ENCODE measurements around the gene SLC35F3.

SLC35F3 gene

GRCh38 chr1:233912909-233913308 lies 8.4 kb downstream of the SLC35F3 start:
- DNase-seq: no peak

DNA sequence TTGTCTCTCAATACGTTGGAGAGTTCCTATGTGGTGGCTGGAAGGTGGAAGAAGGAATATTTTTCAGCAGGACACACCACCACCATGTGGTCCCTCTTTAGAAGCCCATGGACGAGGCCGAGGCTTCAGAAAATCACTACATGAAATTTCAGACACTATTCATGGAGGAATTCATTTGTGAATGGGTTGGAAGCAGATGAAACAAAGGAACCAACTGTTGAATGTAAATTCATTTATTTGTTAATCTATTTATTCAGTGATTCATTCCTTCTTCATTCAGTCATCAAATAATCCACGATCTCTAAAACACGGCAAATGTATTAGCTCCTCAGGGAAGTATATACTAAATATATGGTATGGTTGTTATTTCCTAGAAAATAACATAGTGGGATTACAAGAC lies 12.2 kb downstream of the SLC35F3 start:
- DNase-seq: no peak

DNA sequence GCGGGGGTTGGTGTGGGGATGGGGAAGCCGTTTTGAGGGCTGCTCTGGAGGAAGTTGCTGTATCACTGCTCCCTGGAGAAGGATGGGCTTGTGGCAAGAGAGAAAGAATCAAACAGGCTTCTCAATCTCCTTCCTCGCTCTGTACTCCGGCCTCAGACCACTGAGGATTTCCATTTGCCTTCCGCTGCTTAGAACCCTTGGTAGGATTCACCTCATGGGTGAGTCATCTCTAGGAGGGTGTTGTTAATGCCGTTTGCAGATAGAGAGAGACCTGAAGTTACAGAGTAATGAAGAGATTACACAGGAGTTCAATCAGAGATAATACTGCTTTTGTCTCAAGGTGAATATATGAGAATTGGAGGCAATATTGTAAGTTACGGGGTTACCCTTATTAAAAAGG lies 15.3 kb downstream of the SLC35F3 start:
- no peak for DNase-seq

GRCh38 chr1:233928123-233928522 lies 23.6 kb downstream of the SLC35F3 start:
- DNase-seq: no peak

GRCh38 chr1:233933339-233933738 lies 28.9 kb downstream of the SLC35F3 start:
- no peak for DNase-seq

DNA sequence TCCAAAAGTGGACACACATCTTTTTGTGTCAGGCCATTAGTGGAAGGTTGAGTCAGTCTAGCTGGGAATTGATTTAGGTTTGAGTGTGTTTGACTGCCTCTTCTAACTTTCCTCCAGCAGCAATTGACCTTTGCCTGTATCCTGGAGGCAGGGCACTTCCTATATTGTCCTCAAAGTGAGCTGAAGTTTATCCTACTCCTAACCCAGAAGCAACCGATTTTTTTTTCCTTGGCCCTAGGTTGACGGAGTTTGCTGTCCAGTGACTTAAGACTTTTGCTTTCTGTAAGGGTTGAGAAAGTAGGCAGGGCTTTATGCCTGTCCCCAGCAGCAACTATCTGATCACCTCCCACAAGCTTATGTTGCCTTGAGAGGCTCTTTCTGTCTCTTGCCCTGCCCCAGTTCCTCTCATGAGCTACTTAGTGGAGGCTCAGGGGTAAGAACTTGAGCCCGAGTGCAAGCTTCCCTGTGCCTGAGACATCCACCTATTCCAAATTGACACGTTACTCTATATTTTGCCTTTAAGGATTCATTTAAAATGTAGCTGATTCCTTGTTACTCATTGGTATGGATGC lies 30.9 kb downstream of the SLC35F3 start:
- DNase-seq: no peak

DNA sequence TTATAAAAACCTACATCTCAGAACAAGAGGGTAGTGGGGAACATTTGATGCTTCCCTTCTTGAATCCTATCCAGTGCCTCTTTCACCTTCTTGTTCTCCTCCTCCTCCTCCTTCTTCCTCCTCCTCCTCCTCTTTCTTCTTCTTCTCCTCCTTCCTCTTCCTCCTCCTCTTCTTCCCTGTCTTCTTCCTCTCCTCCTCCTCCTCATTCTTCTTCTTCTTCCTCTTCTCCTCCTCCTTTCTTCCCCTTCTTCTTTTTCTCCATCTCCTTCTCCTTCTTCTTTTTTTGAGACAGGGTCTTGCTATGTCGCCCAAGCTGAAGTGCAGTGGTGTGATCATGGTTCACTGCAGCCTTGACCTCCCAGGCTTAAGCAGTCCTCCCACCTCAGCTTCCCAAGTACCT lies 31.9 kb downstream of the SLC35F3 start:
- no peak for DNase-seq

DNA sequence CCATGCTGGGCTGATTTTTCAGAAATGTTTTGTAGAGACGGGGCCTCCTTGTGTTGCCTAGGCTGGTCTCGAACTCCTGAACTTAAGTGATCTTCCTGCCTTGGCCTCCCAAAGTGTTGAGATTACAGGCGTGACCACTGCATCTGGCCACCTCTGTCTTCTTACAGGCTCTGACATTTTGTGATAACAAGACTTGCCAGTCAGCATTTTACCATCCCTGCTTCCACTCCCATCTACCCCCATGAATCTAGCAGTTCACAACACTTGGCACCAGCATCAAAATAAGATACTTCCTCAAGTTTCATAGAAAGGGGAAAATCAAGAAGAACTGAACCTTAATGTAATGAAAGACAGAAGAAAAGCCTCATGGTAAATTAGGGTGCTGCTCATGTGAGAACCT lies 32.4 kb downstream of the SLC35F3 start:
- DNase-seq: no peak

DNA sequence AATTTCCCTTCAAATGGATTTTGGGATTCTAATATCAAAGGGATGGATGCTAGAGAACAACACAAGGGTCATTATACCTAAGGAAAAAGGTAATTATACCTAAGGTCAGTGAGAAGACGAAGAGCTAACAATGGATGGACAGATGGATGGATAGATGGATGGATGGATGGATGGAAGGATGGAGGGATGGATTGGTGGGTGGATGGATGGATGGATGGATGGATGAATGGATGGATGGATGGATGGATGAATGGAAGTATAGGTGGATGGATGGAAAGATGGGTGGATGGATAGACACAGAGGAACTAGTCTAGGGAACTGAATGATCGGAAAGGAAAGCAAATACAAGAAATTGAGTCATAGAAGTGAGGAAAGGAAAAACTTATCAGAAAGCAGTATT lies 34.0 kb downstream of the SLC35F3 start:
- DNase-seq: no peak

- no peak for DNase-seq
Measured at GRCh38 chr1:233939451-233939850, 35.0 kb downstream of the SLC35F3 start.

- DNase-seq: no peak
Measured at GRCh38 chr1:233940908-233941307, 36.4 kb downstream of the SLC35F3 start.

- no peak for DNase-seq
Measured at GRCh38 chr1:233944601-233945000, 40.1 kb downstream of the SLC35F3 start.

GRCh38 chr1:233945573-233945972 lies 41.1 kb downstream of the SLC35F3 start:
- no peak for DNase-seq

DNA sequence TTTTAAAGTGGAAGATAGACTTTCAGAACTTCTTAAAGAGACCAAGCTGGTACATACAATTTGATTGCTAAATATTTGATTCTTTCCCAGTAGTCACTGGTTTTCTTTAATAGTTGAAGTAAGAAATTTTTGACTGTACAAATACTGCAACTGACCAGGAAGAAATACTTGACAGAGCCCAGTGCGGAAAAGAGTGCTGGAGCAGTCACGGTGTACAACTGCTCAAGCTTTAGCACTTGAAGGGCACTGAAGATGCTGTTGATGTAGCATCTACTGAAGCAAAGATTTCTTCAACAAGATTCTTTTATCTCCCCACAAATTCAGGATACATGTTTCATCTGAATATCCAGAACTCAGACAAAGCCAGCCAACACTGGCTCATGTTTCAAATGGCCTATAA lies 41.5 kb downstream of the SLC35F3 start:
- no peak for DNase-seq

GRCh38 chr1:233946724-233947123 lies 42.2 kb downstream of the SLC35F3 start:
- DNase-seq: no peak

- no peak for DNase-seq
Measured at GRCh38 chr1:233951804-233952203, 47.3 kb downstream of the SLC35F3 start.

GRCh38 chr1:233957691-233958090 lies 53.2 kb downstream of the SLC35F3 start:
- no peak for DNase-seq

- DNase-seq: no peak
Measured at GRCh38 chr1:233959102-233959501, 54.6 kb downstream of the SLC35F3 start.

- DNase-seq: no peak
Measured at GRCh38 chr1:233959971-233960370, 55.5 kb downstream of the SLC35F3 start.

- no peak for DNase-seq
Measured at GRCh38 chr1:233960386-233960785, 55.9 kb downstream of the SLC35F3 start.

DNA sequence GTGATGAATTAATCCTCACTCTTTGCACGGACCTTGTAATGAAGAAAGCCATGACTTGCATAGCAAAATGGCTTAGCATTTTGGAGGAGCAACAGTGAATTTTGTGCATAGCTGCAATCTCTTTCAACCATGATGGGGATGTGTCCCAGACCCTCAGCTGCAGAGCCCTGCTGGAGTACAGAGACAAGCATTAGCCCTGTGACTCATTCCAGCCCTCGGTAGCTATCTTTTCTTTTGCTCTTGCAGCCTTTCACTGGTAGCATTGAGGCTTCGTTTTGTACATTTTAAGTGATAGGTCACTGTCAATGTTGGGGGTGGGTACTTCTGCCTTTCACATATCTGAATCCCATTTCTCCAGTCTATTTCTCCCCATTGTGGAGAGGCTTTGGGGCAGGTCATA lies 58.4 kb downstream of the SLC35F3 start:
- DNase-seq: no peak

DNA sequence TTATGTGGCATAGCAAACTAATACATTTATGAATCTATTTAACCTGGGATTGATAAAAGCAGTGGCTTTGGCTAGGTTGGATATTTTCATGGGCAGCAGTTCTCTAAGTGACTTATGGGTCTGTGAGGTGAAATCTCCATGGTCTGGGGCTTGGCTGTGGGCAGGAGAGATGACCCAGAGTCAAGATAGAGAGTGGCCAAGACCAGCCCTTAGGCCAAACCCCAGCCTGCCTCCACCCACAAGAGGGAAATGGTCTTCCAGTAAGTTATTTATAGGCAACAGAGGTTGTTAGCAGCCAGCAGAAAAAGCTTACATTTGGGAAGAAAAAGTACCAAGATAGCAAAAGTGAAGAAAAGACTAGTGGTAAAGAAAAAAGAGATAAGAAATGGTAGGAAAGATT lies 61.4 kb downstream of the SLC35F3 start:
- no peak for DNase-seq

DNA sequence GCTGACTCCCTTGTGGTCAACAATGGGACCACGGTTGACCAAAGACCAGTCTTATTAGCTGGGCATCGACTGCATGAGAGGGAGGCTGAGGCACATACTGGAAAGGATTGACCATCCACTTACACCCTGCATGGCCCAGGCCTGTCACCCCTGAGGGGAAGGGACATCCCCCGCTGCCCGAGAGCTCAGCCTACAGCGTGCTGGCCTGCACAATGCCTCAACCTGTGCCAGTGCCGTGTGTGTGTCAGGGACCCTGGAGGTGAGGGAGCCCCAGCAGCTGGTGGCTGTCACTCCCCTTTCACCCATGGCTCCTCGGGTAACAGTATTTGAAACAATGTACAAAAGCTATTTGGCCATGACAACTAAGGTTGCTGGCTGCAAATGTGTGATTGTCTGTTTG lies 67.3 kb downstream of the SLC35F3 start:
- DNase-seq: no peak

DNA sequence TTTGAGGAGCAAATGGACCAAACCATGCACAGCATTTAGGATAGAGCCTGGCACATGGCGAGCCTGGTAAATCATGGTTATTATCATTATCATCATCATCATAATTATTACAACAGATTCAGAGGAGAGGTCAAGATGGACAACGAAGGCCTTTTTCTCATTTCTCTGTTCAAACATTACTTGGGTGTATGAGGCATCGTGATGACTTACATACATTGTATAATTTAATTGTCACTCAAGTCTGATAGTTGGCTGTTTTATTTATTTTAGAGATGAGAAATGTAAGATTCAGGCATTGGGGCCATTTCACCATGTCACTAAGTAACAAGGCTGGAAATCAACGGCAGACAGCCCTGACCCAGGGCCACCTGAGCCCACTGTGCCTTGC lies 68.1 kb downstream of the SLC35F3 start:
- no peak for DNase-seq

DNA sequence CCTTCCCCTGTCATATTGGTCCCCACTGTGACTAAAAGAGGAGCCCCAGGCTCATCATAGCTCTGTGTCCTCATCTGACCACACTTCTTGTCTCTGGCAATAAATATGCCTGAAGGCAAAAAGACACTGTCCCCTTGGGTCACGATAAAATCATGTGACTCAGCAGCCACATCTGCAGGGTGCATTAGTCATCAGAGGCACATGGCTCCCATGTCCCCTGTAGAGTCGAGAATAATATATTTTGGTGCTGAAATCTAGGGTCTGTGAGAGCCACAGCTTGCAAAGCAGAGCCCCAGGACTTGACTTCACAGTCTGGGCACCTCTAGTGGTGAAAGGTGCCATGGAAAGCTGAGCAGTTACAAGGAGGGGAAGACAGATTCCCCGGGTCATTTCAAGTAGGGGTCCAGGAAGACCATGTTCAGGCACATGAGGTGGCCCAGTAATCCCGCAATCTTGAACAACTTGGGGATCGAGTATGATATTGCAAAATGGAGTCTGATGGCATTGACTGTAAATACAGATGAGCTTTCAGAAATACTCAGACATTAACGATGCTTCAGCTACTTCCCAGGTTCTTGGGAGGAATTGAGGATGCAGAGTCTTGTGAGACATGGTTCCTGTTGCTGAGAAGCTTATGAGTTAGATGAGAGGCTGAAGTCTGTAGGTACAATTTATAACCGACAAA lies 68.6 kb downstream of the SLC35F3 start:
- DNase-seq: no peak
